ENCODE measurements around the gene COMT.

GRCh38 chr22:19913337-19913936 lies 28.1 kb upstream of the COMT start:
- TF ChIP-seq CTCF (IDR thresholded peaks at IDR 0.05 in 8 of 11, conservative IDR thresholded peaks at IDR 0.05 in 3 of 11) (no peak), POLR2A (IDR thresholded peaks at IDR 0.05) (no peak), POLR2AphosphoS5 (IDR thresholded peaks at IDR 0.05) (no peak)
